A549 (cell line): ENCODE data around the gene APP. TPM values are rescaled to one million over a fixed set of nuclear protein-coding genes. Genes with fewer than 3 reads are reported as not detected.

Source experiments
- ATAC-seq, 2 experiments: fragments of 200-7000 bp in 1 of 2; fragments of >200 bp in 1 of 2; cut with Nextera tagmentation in 1 of 2; cut with Tn5 transposase in 1 of 2; 3 replicates each; pipeline versions ENCODE4 v1.8.0 to v1.9.1; 2018 to 2020; ENCODE audit warnings: mild to moderate bottlenecking in 1 of 2, moderate library complexity in 1 of 2
- CTCF ChIA-PET: fragments of 300-600 bp; sonication (Branson Sonifier 250); formaldehyde crosslinking; extraction: SDS; loops from one replicate; lab custom pipeline; 2021; ENCODE audit warnings: antibody characterized with exemption, inconsistent platforms; lab: Yijun Ruan, JAX
- POLR2A ChIA-PET: fragments of 350-600 bp; formaldehyde crosslinking; extraction: SDS; loops from one replicate; lab custom pipeline; 2021; ENCODE audit warnings: antibody characterized with exemption, inconsistent platforms; lab: Yijun Ruan, JAX
- DNase-seq, 2 experiments: peaks; one replicate each; pipeline versions ENCODE4 v3.0.0 to v3.0.0-alpha.2; 2011 to 2016; ENCODE audit warnings: low read depth in 1 of 2, low spot score in 1 of 2
- FAIRE-seq: peaks from 2 replicates; lab custom pipeline; 2011; peaks lifted over from hg19 to GRCh38; lab: Jason Lieb, UNC
- H3K27ac ChIP-seq, 2 experiments: fragments of >200 bp; sonication (Bioruptor Twin); formaldehyde crosslinking; 3 replicates each; pipeline ENCODE4 v1.5.1; 2016 to 2017
- H3K4me1 ChIP-seq: fragments of >200 bp; sonication (Bioruptor Twin); formaldehyde crosslinking; 3 replicates; pipeline ENCODE4 v1.6.1; 2016
- H3K4me2 ChIP-seq: fragments of >200 bp; sonication (Bioruptor Twin); formaldehyde crosslinking; 3 replicates; pipeline ENCODE4 v1.6.1; 2016
- H3K4me3 ChIP-seq: fragments of >200 bp; sonication (Bioruptor Twin); formaldehyde crosslinking; 3 replicates; pipeline ENCODE4 v1.5.1; 2016
- H3K9me3 ChIP-seq: fragments of >200 bp; sonication (Bioruptor Twin); formaldehyde crosslinking; 3 replicates; pipeline ENCODE4 v1.6.1; 2016
- CBX8 ChIP-seq: fragments of 200-600 bp; sonication (generic); IDR thresholded peaks from 2 replicates; pipeline ENCODE4 v1.6.1; 2016
- EHF ChIP-seq: fragments of 250-450 bp; sonication (Bioruptor Pico); IDR thresholded peaks from 2 replicates; pipeline ENCODE4 v1.5.0; 2020; ENCODE audit warnings: mild to moderate bottlenecking
- EP300 ChIP-seq, 2 experiments: fragments of >200 bp; sonication (Bioruptor Twin); formaldehyde crosslinking; IDR thresholded peaks; 2 replicates in 1 of 2; 3 replicates in 1 of 2; pipeline ENCODE4 v1.6.1; 2016 to 2017
- ESRRA ChIP-seq: fragments of 150-350 bp; IDR thresholded peaks from 2 replicates; pipeline ENCODE4 v1.6.1; 2014; ENCODE audit warnings: mild to moderate bottlenecking, low read length, borderline replicate concordance
- FOSB ChIP-seq: fragments of 250-450 bp; sonication (Bioruptor Pico); IDR thresholded peaks from 2 replicates; pipeline ENCODE4 v1.5.0; 2020; ENCODE audit warnings: mild to moderate bottlenecking, moderate library complexity
- FOSL2 ChIP-seq, 2 experiments: fragments of 450-650 bp in 1 of 2; fragments of >200 bp in 1 of 2; sonication (Bioruptor Twin) in 1 of 2; formaldehyde crosslinking; IDR thresholded peaks; 2 replicates each; pipeline versions ENCODE4 v1.5.0 to v1.6.1; 2016 to 2020; ENCODE audit warnings: mild to moderate bottlenecking in 1 of 2, moderate library complexity in 1 of 2
- FOXS1 ChIP-seq: fragments of 250-450 bp; sonication (Bioruptor Pico); IDR thresholded peaks from 2 replicates; pipeline ENCODE4 v1.5.0; 2020; ENCODE audit warnings: mild to moderate bottlenecking, moderate library complexity
- GATA3 ChIP-seq: IDR thresholded peaks from 2 replicates; pipeline ENCODE4 v1.6.1; 2012; ENCODE audit warnings: borderline replicate concordance
- HOXA7 ChIP-seq: fragments of 250-450 bp; sonication (Bioruptor Pico); IDR thresholded peaks from 2 replicates; pipeline ENCODE4 v1.5.0; 2020; ENCODE audit warnings: mild to moderate bottlenecking, moderate library complexity
- MAFK ChIP-seq: fragments of 450-650 bp; IDR thresholded peaks from 2 replicates; pipeline ENCODE4 v1.6.1; 2014; ENCODE audit not compliant: partially characterized antibody
- MYC ChIP-seq: IDR thresholded peaks from 2 replicates; pipeline ENCODE4 v1.6.1; 2012; ENCODE audit warnings: mild to moderate bottlenecking, inconsistent platforms, low read length, improper control_type of control experiment, borderline replicate concordance
- PHF8 ChIP-seq: fragments of 200-600 bp; sonication (generic); IDR thresholded peaks from 2 replicates; pipeline ENCODE4 v1.6.1; 2016; ENCODE audit warnings: low read depth, mild to moderate bottlenecking, antibody characterized with exemption, moderate library complexity, borderline replicate concordance
- RCOR1 ChIP-seq: fragments of 150-350 bp; IDR thresholded peaks from 2 replicates; pipeline ENCODE4 v1.6.1; 2014; ENCODE audit warnings: antibody characterized with exemption, low read length, low read depth
- RNF2 ChIP-seq: fragments of 200-600 bp; sonication (generic); IDR thresholded peaks from 2 replicates; pipeline ENCODE4 v1.6.1; 2016; ENCODE audit warnings: low read depth, mild to moderate bottlenecking, antibody characterized with exemption, moderate library complexity, borderline replicate concordance
- SREBF2 ChIP-seq: fragments of 450-650 bp; IDR thresholded peaks from 2 replicates; pipeline ENCODE4 v1.6.1; 2014; ENCODE audit warnings: mild to moderate bottlenecking, moderate library complexity
- TP53 ChIP-seq: fragments of 250-450 bp; sonication (Bioruptor Pico); IDR thresholded peaks from 2 replicates; pipeline ENCODE4 v1.5.0; 2021; ENCODE audit warnings: mild to moderate bottlenecking, moderate library complexity
- ZFP36 ChIP-seq: fragments of 450-650 bp; IDR thresholded peaks from 2 replicates; pipeline ENCODE4 v1.6.1; 2014; ENCODE audit warnings: borderline replicate concordance; ENCODE audit not compliant: partially characterized antibody
- ZNF302 ChIP-seq: fragments of 250-450 bp; sonication (Bioruptor Pico); IDR thresholded peaks from 2 replicates; pipeline ENCODE4 v1.9.0; 2021; ENCODE audit warnings: inconsistent platforms, mild to moderate bottlenecking, moderate library complexity
- ZSCAN20 ChIP-seq: fragments of 250-450 bp; sonication (Bioruptor Pico); IDR thresholded peaks from 2 replicates; pipeline ENCODE4 v1.8.0; 2022; ENCODE audit warnings: mild to moderate bottlenecking, moderate library complexity
- WGBS: methylation state at CpG from one replicate; pipeline ENCODE4 v1.1.6; 2017; ENCODE audit errors: missing lambda C conversion rate; 5-methylcytosine and 5-hydroxymethylcytosine counted together
- polyA plus RNA-seq, 4 experiments: library from polyadenylated mRNA; depleted of rRNA in 3 of 4; stranded (reverse); fragments of >200 nt; fragmentation: RNase III in 1 of 4; extraction: RNeasy Plus Mini Kit Qiagen cat#74134 plus additional on column Dnase treatment in 1 of 4; gene quantifications; 2 replicates in 3 of 4; 3 replicates in 1 of 4; pipeline ENCODE4 v1.2.3, GENCODE V29; 2011 to 2017
- TF ChIP-seq, protein P1 (sequence below): IDR thresholded peaks from 2 replicates; pipeline ENCODE4 v1.6.1; 2012
- TF ChIP-seq, protein P2 (sequence below): fragments of >200 bp; sonication (Bioruptor Twin); formaldehyde crosslinking; IDR thresholded peaks from 3 replicates; pipeline ENCODE4 v1.6.1; 2016
- TF ChIP-seq, protein P3 (sequence below): fragments of >200 bp; sonication (Bioruptor Twin); formaldehyde crosslinking; IDR thresholded peaks from 3 replicates; pipeline ENCODE4 v1.5.1; 2016

The APP gene
- polyA plus RNA-seq, 2 of the 4 experiments (the other 2 are of a cell fraction) = 540 to 565 TPM

DNA sequence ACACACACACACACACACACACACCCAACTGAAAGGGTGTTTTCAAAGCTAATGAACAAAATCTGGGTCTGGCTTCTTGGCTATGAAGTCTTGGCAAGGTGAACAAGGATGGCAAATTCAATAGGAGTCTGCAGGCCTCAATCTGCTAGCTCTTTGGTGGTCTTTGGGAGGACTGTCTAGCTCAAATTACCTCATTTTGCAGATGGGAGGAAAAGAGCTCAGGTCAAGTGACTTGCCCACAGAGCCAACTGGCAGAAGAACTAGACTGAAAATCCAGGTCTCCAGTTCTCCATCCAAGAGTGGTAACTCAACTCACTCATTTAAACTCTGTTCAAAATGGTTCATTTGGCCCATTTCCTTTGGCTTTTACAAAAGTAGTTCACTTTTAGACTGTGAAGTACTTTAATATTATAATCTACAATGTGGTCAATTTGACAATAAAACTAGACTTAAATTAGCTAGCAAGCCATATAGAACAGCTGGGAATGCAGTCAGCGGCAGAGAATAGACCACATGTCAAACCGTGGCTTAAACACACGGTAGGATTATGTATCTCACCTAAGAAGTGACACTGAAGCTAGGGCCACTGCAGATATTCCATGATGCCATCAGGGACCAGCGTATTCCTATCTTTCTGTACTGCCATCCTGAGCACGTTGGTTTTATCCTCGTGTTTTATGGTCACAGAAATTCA is 112.9 kb downstream of the APP start:
- 94% methylated on average over 6 of the region's 6 CpGs for WGBS
- TF ChIP-seq, protein P1, sequence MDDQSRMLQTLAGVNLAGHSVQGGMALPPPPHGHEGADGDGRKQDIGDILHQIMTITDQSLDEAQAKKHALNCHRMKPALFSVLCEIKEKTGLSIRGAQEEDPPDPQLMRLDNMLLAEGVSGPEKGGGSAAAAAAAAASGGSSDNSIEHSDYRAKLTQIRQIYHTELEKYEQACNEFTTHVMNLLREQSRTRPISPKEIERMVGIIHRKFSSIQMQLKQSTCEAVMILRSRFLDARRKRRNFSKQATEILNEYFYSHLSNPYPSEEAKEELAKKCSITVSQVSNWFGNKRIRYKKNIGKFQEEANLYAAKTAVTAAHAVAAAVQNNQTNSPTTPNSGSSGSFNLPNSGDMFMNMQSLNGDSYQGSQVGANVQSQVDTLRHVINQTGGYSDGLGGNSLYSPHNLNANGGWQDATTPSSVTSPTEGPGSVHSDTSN = no peak
- TF ChIP-seq SREBF2 (no peak), FOXS1 (CRISPR knock-in tag) (no peak), CBX8 (no peak), HOXA7 (no peak)
- ATAC-seq (no peak), FAIRE-seq (no peak), DNase-seq (no peak)
- ChIA-PET CTCF (interaction anchor here (1.2 kb wide), 1 partner anchor 12 kb away, joined by 3 read pairs; no protein-coding TSS in a partner anchor), POLR2A (no interaction called here)
- Histone ChIP-seq H3K4me2 (no peak overlapping the region), H3K4me1 (no peaks in the 10 kb centered on the region), H3K27ac (no peak overlapping the region), H3K4me3 (no peak overlapping the region), H3K9me3 (no peaks in the 10 kb centered on the region)

DNA sequence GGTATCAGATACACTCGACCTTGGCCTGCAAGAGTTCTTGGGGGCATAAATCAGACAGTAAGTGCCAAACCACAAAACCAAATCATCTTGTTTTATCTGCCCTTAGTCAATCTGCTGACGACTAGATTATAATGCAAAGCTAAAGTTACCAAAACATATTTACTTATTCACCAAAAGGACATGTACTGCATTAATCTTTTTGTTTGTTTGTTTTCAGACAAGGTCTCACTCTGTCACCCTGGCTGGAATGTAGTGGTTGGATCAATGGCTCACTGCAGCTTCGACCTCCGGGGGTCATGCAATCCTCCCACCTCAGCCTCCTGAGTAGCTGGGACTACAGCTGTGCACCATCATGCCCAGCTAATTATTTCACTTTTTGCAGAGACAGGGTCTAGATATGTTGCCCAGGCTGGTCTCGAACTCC is 114.7 kb downstream of the APP start:
- no peak for DNase-seq
- Histone ChIP-seq H3K4me2 (no peak overlapping the region), H3K4me3 (no peak overlapping the region), H3K27ac (no peak overlapping the region), H3K4me1 (no peaks in the 10 kb centered on the region), H3K9me3 (no peaks in the 10 kb centered on the region)
- ChIA-PET POLR2A (no interaction called here), CTCF (no interaction called here)
- WGBS = 79% methylated on average over 5 of the region's 5 CpGs
- ATAC-seq = no peak
- no peak for TF ChIP-seq MAFK
- no peak for TF ChIP-seq RNF2
- TF ChIP-seq GATA3 = no peak
- TF ChIP-seq, protein P2, sequence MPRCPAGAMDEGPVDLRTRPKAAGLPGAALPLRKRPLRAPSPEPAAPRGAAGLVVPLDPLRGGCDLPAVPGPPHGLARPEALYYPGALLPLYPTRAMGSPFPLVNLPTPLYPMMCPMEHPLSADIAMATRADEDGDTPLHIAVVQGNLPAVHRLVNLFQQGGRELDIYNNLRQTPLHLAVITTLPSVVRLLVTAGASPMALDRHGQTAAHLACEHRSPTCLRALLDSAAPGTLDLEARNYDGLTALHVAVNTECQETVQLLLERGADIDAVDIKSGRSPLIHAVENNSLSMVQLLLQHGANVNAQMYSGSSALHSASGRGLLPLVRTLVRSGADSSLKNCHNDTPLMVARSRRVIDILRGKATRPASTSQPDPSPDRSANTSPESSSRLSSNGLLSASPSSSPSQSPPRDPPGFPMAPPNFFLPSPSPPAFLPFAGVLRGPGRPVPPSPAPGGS = no peak
- no peak for TF ChIP-seq ZSCAN20 (CRISPR knock-in tag)
- no peak for TF ChIP-seq ZFP36
- no peak for TF ChIP-seq ZNF302 (CRISPR knock-in tag)
- no peak for TF ChIP-seq FOSL2 (IDR thresholded peaks at IDR 0.05)
- no peak for TF ChIP-seq FOSL2 (CRISPR knock-in tag; IDR thresholded peaks at IDR 0.05)
- TF ChIP-seq CBX8 = no peak
- no peak for TF ChIP-seq MYC
- no peak for TF ChIP-seq ESRRA
- TF ChIP-seq, protein P3, sequence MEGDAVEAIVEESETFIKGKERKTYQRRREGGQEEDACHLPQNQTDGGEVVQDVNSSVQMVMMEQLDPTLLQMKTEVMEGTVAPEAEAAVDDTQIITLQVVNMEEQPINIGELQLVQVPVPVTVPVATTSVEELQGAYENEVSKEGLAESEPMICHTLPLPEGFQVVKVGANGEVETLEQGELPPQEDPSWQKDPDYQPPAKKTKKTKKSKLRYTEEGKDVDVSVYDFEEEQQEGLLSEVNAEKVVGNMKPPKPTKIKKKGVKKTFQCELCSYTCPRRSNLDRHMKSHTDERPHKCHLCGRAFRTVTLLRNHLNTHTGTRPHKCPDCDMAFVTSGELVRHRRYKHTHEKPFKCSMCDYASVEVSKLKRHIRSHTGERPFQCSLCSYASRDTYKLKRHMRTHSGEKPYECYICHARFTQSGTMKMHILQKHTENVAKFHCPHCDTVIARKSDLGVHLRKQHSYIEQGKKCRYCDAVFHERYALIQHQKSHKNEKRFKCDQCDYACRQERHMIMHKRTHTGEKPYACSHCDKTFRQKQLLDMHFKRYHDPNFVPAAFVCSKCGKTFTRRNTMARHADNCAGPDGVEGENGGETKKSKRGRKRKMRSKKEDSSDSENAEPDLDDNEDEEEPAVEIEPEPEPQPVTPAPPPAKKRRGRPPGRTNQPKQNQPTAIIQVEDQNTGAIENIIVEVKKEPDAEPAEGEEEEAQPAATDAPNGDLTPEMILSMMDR = no peak
- FAIRE-seq = no peak

DNA sequence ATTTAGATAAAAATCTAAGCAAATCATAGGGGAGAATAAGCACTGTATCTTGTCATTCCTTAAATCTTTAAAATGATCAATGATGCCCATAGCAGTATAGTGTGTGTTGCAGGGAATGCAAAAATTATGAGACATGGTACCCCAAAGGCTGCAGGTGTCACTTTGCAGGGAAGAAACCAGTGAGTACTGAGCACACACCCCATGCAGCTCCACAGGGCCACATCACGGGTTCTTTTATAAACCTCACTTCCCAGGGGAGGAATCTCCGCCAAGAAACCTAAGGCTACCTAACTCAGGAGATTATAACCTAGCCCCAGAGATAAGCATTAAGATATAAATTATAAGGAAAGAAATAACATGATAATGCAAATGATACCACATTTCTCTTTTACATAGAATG is 115.6 kb downstream of the APP start:
- DNase-seq (no peak), FAIRE-seq (no peak), ATAC-seq (no peak)
- CTCF ChIA-PET = no interaction called here
- Histone ChIP-seq H3K4me3 (no peak overlapping the region), H3K27ac (no peak overlapping the region), H3K4me1 (no peaks in the 10 kb centered on the region), H3K4me2 (no peak overlapping the region), H3K9me3 (no peaks in the 10 kb centered on the region)
- TF ChIP-seq EHF (no peak), FOSL2 (IDR thresholded peaks at IDR 0.05) (no peak), FOSL2 (CRISPR knock-in tag; IDR thresholded peaks at IDR 0.05) (no peak), EP300 (IDR thresholded peaks at IDR 0.05) (no peak), MYC (no peak), ZFP36 (no peak), FOSB (CRISPR knock-in tag) (no peak), TP53 (CRISPR knock-in tag) (no peak), PHF8 (no peak), ZNF302 (CRISPR knock-in tag) (no peak), RCOR1 (no peak)
- POLR2A ChIA-PET = no interaction called here
- 47% methylated on average over 2 of the region's 2 CpGs for WGBS
